IPS-15b (cell line): ENCODE data around the gene FIBCD1.
"Not testable (repeated sequence)": the region's sequence is repeated elsewhere in the genome, so short reads cannot be mapped to it uniquely, and the experiment has no call there.

Experiments
- H3K27me3 ChIP-seq: one replicate; pipeline ENCODE4 v1.6.1; 2013; ENCODE audit warnings: low read length; ENCODE audit not compliant: control insufficient read depth, insufficient read depth
- H3K36me3 ChIP-seq: one replicate; pipeline ENCODE4 v1.6.1; 2013; ENCODE audit warnings: low read length; ENCODE audit not compliant: control insufficient read depth, insufficient read depth
- H3K4me1 ChIP-seq: one replicate; pipeline ENCODE4 v1.6.1; 2013; ENCODE audit warnings: mild to moderate bottlenecking, low read length; ENCODE audit not compliant: control insufficient read depth, insufficient read depth
- H3K4me3 ChIP-seq: one replicate; pipeline ENCODE4 v1.5.1; 2013; ENCODE audit warnings: low read depth, low read length
- H3K9ac ChIP-seq: one replicate; pipeline ENCODE4 v1.6.1; 2013; ENCODE audit warnings: low read depth, mild to moderate bottlenecking, low read length
- H3K9me3 ChIP-seq: one replicate; pipeline ENCODE4 v1.6.1; 2013; ENCODE audit warnings: mild to moderate bottlenecking, low read length; ENCODE audit not compliant: control insufficient read depth, insufficient read depth

FIBCD1 gene

DNA sequence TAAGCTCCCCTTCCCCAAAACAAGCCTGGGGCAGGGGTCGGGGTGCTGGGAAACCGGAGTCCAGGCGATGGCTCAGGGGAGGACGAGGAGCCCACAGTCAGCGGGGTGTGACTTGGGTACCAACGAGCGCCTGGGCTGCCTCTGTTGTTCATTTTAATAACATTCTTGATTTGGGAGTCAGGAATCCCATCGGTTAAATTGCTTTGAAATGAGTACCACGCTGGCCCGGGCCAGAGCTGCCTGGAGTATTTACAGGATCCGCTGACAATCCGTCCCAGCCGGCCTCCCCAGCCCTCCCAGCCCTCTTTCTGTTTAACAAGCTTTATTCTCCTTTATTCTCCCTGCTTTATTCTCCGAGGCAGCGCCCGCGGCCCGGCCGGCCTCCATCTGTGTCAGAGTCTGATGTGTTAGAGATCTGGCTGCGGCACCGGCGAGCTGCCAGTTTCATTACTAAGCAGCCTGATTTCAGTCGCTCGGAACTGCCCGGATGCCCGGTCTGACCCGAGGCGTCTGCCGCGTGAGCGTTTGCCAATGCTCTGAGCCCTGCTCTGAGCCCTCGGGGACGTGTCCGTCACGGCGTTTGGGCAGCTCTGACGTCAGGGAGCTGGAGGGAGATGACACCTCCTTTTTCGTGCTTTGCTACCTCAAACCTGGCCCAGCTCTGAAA, 26.0 kb downstream of the FIBCD1 start:
- H3K4me1 ChIP-seq: peaks cover 2% of the 10 kb centered on the region
- no peaks in the 10 kb centered on the region for H3K9me3 ChIP-seq
- H3K9ac ChIP-seq: no peak overlapping the region
- no peaks in the 10 kb centered on the region for H3K36me3 ChIP-seq
- no peaks in the 10 kb centered on the region for H3K27me3 ChIP-seq
- no peak overlapping the region for H3K4me3 ChIP-seq

DNA sequence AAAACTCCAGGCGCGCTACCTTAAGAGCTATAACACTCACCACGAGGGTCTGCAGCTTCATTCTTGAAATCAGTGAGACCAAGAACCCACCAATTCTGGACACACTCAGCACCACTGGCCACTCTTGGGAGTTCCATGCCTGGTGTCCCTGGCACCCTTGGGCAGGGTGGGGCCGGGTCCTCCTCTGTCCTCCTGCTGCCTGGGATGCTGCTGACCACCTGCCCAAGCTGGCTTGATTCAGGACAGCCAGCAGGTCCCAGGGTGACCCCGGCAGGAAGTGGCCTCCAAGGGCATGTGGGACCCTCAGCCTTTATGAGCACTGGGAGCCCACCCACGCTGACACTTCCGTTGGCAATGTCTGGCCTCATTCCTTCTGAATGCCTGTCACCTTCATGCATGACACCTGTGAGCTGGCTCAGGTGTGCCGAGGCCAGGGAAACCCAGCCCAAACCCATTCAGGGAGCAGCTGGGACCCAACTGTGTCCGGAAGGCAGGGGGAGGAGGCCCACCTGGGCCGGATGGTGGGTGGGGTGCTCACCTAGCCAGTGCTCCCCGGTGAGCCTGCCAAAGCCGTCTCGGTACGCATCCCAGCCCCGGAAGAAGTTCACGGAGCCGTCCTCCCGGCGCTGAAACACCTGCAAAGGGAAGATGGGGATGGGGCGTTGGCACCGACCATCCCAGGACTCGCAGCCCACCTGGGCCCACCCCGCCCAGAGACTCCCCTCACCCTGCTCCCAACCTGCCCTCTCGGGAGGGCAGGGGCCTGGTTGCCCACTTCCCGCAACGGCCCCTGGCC, 27.6 kb downstream of the FIBCD1 start:
- Histone ChIP-seq H3K36me3 (no peaks in the 10 kb centered on the region), H3K27me3 (no peaks in the 10 kb centered on the region), H3K4me1 (peaks cover 2% of the 10 kb centered on the region), H3K9ac (no peak overlapping the region), H3K4me3 (no peak overlapping the region), H3K9me3 (no peaks in the 10 kb centered on the region)

DNA sequence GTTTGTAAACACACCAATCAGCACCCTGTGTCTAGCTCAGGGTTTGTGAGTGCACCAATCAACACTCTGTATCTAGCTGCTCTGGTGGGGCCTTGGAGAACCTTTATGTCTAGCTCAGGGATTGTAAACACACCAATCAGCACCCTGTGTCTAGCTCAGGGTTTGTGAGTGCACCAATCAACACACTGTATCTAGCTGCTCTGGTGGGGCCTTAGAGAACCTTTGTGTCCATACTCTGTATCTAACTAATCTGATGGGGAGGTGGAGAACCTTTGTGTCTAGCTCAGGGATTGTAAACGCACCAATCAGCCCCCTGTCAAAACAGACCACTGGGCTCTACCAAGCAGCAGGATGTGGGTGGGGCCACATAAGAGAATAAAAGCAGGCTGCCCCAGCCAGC, 28.4 kb downstream of the FIBCD1 start:
- H3K36me3 ChIP-seq, H3K27me3 ChIP-seq, H3K9me3 ChIP-seq, H3K9ac ChIP-seq, H3K4me3 ChIP-seq, H3K4me1 ChIP-seq: not testable (repeated sequence)

DNA sequence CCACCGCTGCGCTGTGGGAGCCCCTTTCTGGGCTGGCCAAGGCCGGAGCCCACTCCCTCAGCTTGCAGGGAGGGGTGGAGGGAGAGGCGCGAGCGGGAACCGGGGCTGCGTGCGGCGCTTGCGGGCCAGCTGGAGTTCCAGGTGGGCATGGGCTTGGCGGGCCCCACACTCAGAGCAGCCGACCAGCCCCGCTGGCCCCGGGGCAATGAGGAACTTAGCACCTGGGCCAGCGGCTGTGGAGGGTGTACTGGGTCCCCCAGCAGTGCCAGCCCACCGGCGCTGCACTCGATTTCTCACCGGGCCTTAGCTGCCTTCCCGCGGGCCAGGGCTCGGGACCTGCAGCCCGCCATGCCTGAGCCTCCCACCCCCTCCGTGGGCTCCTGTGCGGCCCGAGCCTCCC, 29.0 kb downstream of the FIBCD1 start:
- H3K27me3 ChIP-seq, H3K9me3 ChIP-seq, H3K4me3 ChIP-seq, H3K36me3 ChIP-seq, H3K9ac ChIP-seq, H3K4me1 ChIP-seq: not testable (repeated sequence)

DNA sequence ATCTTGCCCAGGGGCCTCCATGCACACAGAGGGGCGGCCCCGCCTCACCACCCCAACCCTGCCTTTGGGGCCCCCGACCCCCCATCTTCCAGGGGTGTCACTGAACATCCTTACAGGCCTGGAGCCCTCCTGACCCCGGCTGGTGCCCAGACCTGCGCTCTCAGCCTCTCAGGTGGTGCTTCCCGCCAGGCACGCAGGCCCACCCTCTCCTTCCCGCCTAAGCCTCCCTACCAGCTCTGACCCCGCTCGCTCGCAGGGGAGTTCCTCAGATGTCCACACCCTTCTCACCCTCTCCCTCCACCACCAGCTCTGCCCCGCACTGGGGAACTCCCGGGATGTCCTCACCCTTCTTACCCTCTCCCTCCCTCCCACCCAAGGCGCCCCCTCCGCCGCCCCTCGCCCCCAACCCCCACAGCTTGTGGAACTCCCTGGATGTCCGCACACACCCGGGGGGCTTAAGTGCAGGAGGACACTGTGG, 30.1 kb downstream of the FIBCD1 start:
- H3K36me3 ChIP-seq: no peaks in the 10 kb centered on the region
- H3K9me3 ChIP-seq: no peaks in the 10 kb centered on the region
- H3K9ac ChIP-seq: no peak overlapping the region
- no peak overlapping the region for H3K4me3 ChIP-seq
- no peaks in the 10 kb centered on the region for H3K27me3 ChIP-seq
- peaks cover 2% of the 10 kb centered on the region for H3K4me1 ChIP-seq

GRCh38 chr9:130908146-130908877, 30.7 kb downstream of the FIBCD1 start:
- Histone ChIP-seq H3K36me3 (no peaks in the 10 kb centered on the region), H3K9me3 (no peaks in the 10 kb centered on the region), H3K9ac (no peak overlapping the region), H3K27me3 (no peaks in the 10 kb centered on the region), H3K4me1 (no peaks in the 10 kb centered on the region), H3K4me3 (no peak overlapping the region)

DNA sequence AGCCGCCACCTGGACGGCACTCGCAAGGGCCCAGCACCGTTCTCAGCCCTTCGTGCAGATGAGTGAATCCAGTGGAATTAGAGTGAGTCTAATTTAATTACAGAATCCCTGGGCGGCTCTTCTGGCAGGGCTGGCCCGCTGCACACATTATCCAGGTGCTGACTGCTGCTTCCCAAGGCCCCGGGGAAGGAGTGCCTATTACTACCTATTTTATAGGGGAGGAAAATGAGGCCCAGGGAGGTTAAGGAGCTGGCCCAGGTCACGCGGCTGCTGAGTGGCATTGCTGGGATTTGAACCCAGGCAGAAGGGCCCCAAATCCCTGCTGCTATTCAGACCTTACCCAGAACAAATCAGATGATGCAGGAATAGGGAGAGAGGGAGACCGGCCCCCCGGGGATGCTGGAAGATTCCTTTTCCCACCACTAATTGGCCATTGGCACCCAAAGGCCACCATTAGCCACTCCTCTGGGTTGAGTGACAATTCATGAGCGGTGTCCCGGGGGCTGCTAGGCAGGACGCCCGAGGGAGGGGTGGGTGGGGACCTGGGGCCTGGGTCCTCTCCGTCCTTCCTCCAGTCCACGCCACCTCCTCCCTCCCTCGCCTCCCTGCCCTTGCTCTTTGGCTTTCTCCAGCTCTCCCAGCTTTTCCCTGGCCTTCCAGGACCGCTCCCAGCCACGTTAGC, 32.2 kb downstream of the FIBCD1 start:
- H3K9ac ChIP-seq: no peak overlapping the region
- no peaks in the 10 kb centered on the region for H3K4me1 ChIP-seq
- no peaks in the 10 kb centered on the region for H3K9me3 ChIP-seq
- H3K4me3 ChIP-seq: no peak overlapping the region
- no peaks in the 10 kb centered on the region for H3K36me3 ChIP-seq
- no peaks in the 10 kb centered on the region for H3K27me3 ChIP-seq

- H3K4me1 ChIP-seq: no peaks in the 10 kb centered on the region
- no peaks in the 10 kb centered on the region for H3K27me3 ChIP-seq
- no peak overlapping the region for H3K4me3 ChIP-seq
- no peak overlapping the region for H3K9ac ChIP-seq
- H3K36me3 ChIP-seq: no peaks in the 10 kb centered on the region
- no peaks in the 10 kb centered on the region for H3K9me3 ChIP-seq
These were observed 32.9 kb downstream of the FIBCD1 start for GRCh38 chr9:130905902-130906734.

GRCh38 chr9:130905125-130905901, 33.7 kb downstream of the FIBCD1 start:
- no peak overlapping the region for H3K9ac ChIP-seq

DNA sequence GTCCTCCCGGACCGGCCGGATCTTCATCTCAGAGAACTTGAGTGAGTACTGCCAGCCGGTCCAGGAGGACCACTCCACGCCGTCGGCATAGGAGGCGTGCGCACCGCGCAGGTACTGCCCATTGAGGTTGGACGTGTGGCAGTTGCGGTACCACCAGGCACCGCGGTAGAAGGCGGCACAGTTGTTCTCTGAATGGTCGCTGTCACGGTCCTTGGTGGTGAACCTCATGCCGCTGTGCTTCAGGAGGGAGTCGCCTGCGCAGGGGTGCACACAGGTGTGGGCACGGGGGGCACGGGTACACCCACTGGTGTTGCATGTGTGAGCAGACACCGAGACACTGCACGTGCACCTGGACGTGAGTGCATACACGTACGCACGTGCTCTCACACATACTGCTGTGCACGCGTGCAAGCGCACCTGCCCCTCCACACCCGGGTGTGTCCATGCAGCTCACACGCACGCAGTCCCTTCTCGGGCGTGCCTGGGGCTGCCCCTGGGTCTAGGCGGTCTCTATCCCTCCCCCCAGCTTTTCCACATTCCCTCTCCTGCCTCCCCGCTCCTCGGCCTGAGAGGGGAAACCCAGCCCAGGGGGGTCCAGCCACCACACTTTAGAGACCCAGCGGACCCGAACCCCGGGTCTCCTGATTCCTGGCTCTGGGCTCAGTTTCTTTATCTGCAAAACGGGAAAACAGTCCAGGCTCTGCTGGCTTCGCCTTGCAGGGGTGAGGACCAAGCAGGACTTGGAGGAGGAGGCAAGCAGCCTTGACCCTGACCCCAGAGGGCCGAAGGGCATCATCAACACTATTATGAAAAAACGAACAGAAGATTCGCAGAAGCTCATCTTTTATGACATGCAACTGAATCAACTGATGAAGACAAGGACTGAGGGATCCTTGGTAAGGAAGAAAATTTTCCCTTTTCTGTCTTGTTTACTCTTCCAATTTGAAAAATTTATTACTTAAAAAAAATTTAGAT, 34.7 kb downstream of the FIBCD1 start:
- no peaks in the 10 kb centered on the region for H3K4me1 ChIP-seq
- no peaks in the 10 kb centered on the region for H3K27me3 ChIP-seq
- H3K4me3 ChIP-seq: no peak overlapping the region
- no peak overlapping the region for H3K9ac ChIP-seq
- H3K36me3 ChIP-seq: no peaks in the 10 kb centered on the region
- H3K9me3 ChIP-seq: no peaks in the 10 kb centered on the region

More at GRCh38 chr9:130905125-130905901, 33.7 kb downstream of the FIBCD1 start:
- Histone ChIP-seq H3K36me3 (no peaks in the 10 kb centered on the region), H3K4me1 (no peaks in the 10 kb centered on the region), H3K4me3 (no peak overlapping the region), H3K27me3 (no peaks in the 10 kb centered on the region), H3K9me3 (no peaks in the 10 kb centered on the region)
